OCI-M2 (cell line): Measurements from ENCODE around the gene LIME1.
A peak's percentile ranks its signal among the peaks of the same experiment; 100 is the strongest.
"Not testable (repeated sequence)": the region's sequence is repeated elsewhere in the genome, so short reads cannot be mapped to it uniquely, and the experiment has no call there.

Source experiments
- DNase-seq: peaks from one replicate; lab custom pipeline; 2025; ENCODE audit not compliant: unreplicated experiment; lab: John Stamatoyannopoulos, UW

Gene LIME1

GRCh38 chr20:63707558-63708300 lies 28.7 kb upstream of the LIME1 start, which contains the start of the genes ARFRP1 and ZGPAT:
Gene ARFRP1 (minus strand): TSS chr20:63707976. CDS start chr20:63707091, 885 bp downstream.
Gene ZGPAT (plus strand): TSS chr20:63708039. CDS start chr20:63708581, 542 bp downstream.
- DNase-seq: peak; percentile 24

DNA sequence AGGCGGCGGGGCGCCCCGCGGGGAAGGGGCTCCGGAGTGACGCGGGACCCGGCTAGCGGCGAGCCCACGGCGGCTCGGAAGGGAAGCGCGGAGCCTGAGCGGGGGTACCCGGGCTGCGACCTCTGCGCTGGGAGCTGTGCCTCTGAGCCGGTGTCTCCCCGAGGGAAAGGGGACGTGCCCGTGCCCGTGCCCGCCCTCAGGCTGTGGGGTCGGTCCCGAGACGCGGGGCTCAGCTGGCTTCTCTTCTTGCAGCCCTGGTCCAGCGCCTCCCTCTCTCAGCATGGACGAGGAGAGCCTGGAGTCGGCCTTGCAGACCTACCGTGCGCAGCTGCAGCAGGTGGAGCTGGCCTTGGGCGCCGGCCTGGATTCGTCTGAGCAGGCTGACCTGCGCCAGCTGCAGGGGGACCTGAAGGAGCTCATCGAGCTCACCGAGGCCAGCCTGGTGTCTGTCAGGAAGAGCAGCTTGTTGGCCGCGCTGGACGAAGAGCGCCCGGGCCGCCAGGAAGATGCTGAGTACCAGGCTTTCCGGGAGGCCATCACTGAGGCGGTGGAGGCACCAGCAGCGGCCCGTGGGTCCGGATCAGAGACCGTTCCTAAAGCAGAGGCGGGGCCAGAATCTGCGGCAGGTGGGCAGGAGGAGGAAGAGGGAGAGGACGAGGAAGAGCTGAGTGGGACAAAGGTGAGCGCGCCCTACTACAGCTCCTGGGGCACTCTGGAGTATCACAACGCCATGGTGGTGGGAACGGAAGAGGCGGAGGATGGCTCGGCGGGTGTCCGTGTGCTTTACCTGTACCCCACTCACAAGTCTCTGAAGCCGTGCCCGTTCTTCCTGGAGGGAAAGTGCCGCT lies 27.9 kb upstream of the LIME1 start:
- DNase-seq: no peak

GRCh38 chr20:63709149-63709527 lies 27.3 kb upstream of the LIME1 start:
- DNase-seq: no peak

- DNase-seq: no peak
These were observed 25.3 kb upstream of the LIME1 start for GRCh38 chr20:63711085-63711645.

- no peak for DNase-seq
These were observed 24.3 kb upstream of the LIME1 start for GRCh38 chr20:63712191-63712590.

DNA sequence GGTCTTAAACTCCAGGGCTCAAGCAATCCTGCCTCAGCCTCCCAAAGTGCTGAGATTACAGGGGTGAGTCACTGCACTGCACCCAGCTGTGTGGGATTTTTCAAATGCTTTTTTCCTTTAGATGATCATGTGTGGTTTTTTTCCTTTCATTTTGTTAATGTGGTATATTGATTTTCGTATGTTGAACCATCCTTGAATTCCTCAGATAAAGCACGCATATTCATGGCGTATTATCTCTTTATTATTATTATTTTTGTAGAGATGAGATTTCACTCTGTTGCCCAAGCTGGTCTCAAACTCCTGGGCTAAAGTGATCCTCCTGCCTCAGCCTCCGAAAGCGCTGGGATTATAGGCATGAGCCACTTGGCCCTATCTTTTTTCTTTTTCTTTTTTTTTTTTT lies 21.6 kb upstream of the LIME1 start:
- no peak for DNase-seq

DNA sequence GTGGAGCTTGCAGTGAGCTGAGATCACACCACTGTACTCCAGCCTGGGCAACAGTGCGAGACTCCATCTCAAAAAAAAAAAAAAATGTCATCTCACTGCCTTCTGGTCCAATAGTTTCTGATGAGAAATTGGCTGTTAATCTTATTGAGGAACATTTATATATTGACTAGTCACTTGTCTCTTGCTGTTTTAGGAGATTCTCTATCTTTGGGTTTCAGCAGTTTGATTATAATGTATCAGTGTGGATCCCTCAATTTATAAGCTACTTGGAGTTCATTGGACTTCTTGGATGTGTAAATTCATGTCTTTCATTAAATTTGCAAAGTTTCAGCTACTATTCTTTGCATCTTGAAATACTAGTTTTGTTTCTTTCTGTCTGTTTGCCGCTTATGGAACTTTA lies 17.5 kb upstream of the LIME1 start:
- no peak for DNase-seq

DNA sequence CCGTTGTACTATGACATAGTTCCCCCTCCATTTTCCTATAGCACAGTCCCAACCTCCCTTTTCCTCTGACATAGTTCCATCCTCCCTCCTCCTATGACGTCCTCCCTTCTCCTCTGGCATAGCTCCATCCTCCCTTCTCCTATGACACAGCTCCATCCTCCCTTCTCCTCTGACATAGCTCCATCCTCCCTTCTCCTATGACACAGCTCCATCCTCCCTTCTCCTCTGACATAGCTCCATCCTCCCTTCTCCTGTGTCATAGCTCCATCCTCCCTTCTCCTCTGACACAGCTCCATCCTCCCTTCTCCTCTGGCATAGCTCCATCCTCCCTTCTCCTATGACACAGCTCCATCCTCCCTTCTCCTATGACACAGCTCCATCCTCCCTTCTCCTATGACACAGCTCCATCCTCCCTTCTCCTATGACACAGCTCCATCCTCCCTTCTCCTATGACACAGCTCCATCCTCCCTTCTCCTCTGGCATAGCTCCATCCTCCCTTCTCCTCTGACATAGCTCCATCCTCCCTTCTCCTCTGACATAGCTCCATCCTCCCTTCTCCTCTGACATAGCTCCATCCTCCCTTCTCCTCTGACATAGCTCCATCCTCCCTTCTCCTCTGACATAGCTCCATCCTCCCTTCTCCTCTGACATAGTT lies 13.4 kb upstream of the LIME1 start:
- not testable (repeated sequence) for DNase-seq

DNA sequence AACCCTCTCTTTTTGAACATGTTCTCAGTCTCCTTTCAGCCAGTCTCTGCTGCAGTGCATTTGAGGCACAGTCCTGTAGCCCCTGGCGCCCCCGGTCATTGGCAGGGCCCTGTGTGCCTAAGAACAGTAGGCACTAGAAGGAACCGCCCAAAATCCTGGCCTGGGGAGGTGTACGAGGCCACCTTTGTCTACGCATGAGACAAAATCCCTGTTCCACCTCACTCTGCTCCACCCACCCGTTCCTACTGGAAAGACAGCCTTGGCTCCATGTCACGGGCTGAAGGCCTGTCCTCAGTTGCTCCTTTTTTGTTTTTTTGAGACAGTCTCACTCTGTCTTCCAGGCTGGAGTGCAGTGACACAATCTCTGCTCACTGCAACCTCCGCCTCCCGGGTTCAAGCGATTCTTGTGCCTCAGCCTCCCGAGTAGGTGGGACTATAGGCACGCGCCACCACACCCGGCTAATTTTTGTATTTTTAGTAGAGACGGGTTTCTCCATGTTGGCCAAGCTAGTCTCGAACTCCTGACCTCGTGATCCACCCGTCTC lies 6.2 kb upstream of the LIME1 start:
- not testable (repeated sequence) for DNase-seq

GRCh38 chr20:63731410-63731809 lies 5.1 kb upstream of the LIME1 start:
- no peak for DNase-seq

DNA sequence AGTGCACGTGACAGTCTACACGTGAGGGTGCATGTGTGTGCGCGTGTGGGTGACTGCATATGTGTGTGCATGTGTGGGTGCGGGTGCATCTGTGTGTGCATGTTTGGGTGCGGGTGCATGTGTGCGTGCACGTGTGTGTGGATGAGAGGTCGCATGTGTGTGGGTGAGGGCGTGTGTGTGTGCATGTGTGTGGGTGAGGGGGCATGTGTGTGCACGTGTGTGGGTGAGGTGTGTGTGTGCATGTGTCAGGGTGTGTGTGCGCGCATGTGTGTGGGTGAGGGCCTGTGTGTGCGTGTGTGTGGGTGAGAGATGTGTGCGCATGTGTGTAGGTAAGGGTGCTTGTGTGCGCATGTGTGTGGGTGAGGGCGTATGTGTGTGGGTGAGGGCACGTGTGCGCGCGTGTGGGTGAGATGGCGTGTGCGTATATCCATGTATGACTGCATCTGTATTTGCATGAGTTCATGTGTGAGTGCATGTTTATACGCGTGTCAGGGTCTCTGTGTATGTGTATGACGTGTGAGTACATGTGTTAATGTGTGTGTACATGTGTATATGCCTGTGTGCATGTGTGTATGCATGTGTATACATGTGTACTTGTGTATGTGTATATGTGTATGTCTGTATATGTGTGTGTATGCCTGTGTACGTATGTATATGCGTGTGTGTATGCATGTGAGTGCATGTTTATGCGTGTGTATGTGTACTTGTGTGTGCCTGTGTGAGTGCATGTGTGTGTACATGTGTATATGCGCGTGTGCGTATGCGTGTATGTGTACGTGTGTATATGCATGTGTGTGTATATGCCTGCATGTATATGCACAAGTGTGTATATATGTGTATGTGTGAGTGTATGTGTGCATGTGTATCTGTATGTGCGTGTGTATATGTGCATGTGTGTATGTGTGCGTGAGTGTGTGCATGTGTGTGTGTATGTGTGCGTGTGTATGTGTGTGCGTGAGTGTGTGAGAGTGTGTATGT lies 4.1 kb upstream of the LIME1 start:
- no peak for DNase-seq

- no peak for DNase-seq
These were observed 3.3 kb upstream of the LIME1 start for GRCh38 chr20:63733117-63733516.

DNA sequence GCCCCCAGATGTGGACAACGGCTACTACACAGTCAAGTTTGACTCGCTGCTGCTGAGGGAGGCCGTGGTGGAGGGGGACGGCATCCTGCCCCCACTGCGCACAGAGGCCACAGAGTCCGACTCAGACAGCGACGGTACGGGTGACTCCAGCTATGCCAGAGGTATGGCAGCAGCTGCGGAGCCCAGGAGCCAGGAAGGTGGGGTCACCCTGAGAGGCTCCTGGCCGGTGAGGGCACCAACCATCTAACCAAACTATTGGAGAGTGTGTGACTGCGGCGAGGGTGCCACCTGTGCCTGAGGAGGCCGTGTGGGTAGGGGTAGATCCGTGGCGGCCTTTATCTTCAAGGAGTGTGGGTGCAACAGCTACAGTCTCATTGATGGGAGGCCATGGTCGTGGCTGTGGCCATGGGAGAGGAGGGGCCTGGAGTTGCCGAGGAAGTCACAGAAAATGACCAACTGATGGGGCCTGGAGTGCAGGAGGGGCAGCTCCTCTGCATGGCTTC lies 2.8 kb upstream of the LIME1 start:
- no peak for DNase-seq

DNA sequence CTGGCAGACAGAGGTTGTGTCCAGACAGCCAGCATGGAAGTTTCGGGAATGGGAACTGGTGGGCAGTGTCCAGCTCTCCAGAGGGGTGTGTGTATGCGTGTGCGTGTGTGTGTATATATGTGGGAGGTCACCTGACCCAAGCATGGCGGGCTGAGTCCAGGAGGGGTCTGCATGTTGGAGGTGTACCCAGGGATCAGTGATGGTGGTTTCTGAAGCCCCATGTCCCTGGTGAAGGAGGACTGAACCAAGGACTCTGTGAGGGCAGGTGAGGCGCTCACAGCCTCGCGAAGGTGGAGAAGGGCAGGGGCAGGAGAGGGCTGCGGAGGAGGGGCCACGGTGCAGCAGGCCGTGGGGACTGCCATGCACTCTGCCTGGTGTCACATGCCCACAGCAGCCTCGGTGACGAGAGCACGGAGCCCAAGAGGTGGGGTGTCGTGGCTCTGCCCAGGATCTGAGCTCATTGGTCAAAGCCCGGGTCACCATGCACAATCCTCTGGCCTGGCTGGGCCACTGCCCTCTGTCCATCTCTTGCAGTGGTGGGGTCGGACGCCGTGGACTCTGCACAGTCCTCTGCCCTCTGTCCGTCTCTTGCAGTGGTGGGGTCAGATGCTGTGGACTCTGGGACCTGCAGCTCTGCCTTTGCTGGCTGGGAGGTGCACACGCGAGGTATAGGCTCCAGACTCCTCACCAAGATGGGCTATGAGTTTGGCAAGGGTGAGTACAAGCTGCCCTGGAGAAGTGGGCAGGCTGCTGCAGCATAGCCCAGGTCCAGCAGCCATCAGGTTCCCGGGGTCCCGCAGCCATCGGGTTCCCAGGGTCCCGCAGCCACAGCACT lies 2.1 kb upstream of the LIME1 start:
- DNase-seq: no peak

- DNase-seq: no peak
These were observed 1.3 kb upstream of the LIME1 start for GRCh38 chr20:63734946-63735858.

DNA sequence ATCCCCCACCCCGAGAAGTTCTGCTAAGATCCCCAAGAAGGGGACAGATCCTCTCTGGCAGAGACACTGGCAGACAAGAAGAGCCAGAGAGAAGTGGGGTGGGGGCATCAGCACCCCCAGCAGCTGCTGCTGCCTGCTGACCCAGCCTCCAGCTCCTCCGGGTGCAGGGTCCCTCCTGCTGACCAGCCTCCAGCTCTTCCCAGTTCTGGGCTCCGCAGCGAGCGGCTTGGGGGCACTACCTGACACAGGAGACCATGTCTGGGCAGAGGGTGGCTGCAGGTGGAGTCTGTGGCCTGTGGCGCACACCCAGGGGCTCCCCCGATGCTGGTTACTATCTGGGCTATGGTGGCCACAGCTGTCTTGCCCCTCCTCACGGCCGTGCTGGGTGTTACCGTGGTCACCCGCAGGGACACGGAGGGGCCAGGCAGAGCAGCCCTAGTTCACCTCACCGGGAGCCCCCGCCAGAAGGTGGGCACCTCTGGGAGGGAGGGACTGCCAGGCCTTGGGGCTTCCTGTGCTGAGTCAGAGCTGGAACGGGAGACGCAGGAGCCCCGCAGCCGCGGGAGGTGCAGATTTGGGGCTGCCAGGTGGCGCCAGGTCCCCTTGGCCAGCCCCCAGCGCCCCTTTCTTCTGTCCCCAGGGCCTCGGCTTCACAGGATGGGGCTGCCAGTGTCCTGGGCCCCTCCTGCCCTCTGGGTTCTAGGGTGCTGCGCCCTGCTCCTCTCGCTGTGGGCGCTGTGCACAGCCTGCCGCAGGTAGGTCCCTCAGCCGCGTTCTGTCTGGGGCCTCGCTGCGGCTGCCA lies 630 bp downstream of the LIME1 start:
- no peak for DNase-seq

DNA sequence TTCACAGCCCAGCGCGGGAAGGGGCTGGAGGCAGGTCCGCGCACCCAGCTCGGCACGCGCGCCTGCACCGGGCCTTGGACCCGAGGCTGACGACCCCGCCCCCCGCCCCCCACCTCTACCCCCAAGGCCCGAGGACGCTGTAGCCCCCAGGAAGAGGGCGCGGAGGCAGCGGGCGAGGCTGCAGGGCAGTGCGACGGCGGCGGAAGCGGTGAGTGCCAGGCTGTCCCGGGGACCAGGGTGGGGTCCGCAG lies 1.2 kb downstream of the LIME1 start:
- DNase-seq: no peak
